ENCODE measurements around the gene ESYT2. TPM values are rescaled to one million over a fixed set of nuclear protein-coding genes. Genes with fewer than 3 reads are reported as not detected.

ESYT2 gene
- polyA plus RNA-seq, 1 donor (not counting 4 experiments of a cell fraction or from before 2014, with no cell fraction given) = 45.9 TPM

- DNase-seq (ENCODE audit: low read depth, low spot score) (no peak), FAIRE-seq (no peak)
- Histone ChIP-seq H3K9me1 (ENCODE audit: control insufficient read depth, extremely low read depth, insufficient read depth, low read length) (no peaks in the 10 kb centered on the region), H3K9ac (ENCODE audit: control insufficient read depth, extremely low read depth, insufficient read depth, low read length) (no peak overlapping the region), H3K4me1 (ENCODE audit: control insufficient read depth, extremely low read depth, insufficient read depth, low read length) (peaks cover 9% of the 10 kb centered on the region), H3K79me2 (ENCODE audit: control insufficient read depth, insufficient read depth, low read length) (no peaks in the 10 kb centered on the region), H3K27me3 (ENCODE audit: control insufficient read depth, extremely low read depth, insufficient read depth, low read length) (no peaks in the 10 kb centered on the region), H4K20me1 (ENCODE audit: control insufficient read depth, extremely low read depth, insufficient read depth, low read length) (no peaks in the 10 kb centered on the region), H3K9me3 (ENCODE audit: control insufficient read depth, low read depth, low read length) (no peaks in the 10 kb centered on the region), H3K27ac (ENCODE audit: control insufficient read depth, insufficient read depth, low read length) (no peak overlapping the region), H2AFZ (ENCODE audit: control insufficient read depth, low read length) (no peak overlapping the region), H3K4me2 (ENCODE audit: control insufficient read depth, extremely low read depth, insufficient read depth, low read depth, low read length) (no peak overlapping the region), H3K4me3 (ENCODE audit: control insufficient read depth in 2 of 3, extremely low read depth in 1 of 3, insufficient read depth in 2 of 3, low read depth in 1 of 3, low read length in 3 of 3) (no peak overlapping the region), H3K36me3 (ENCODE audit: control insufficient read depth in 2 of 2, extremely low read depth in 1 of 2, insufficient read depth in 2 of 2, low read length in 2 of 2) (peaks cover 5 to 8% of the 10 kb centered on the region in 2 experiments)
- dilution Hi-C loops (cut with MboI; ENCODE audit: extremely low pct_ligation_motif_present, low sequenced_read_pairs) = no loop called here
- TF ChIP-seq CTCF (optimal IDR thresholded peaks at IDR 0.05 in 1 of 3, IDR thresholded peaks at IDR 0.05 in 1 of 3, conservative IDR thresholded peaks at IDR 0.05 in 1 of 3; ENCODE audit: extremely low read depth in 1 of 3, insufficient read depth in 2 of 3, low read length in 3 of 3) (no peak), EZH2 (IDR thresholded peaks at IDR 0.05; ENCODE audit: low read length) (no peak)
These were observed 101.6 kb downstream of the ESYT2 start for GRCh38 chr7:158727690-158728089.

GRCh38 chr7:158726277-158726807, 103.0 kb downstream of the ESYT2 start:
- FAIRE-seq = no peak
- H3K4me3 ChIP-seq (ENCODE audit: control insufficient read depth in 2 of 3, extremely low read depth in 1 of 3, insufficient read depth in 2 of 3, low read depth in 1 of 3, low read length in 3 of 3) = no peak overlapping the region
- peaks cover 1 to 7% of the 10 kb centered on the region in 2 experiments for H3K36me3 ChIP-seq (ENCODE audit: control insufficient read depth in 2 of 2, extremely low read depth in 1 of 2, insufficient read depth in 2 of 2, low read length in 2 of 2)
- peaks cover 9% of the 10 kb centered on the region for H3K4me1 ChIP-seq (ENCODE audit: control insufficient read depth, extremely low read depth, insufficient read depth, low read length)
- dilution Hi-C loops (cut with MboI; ENCODE audit: extremely low pct_ligation_motif_present, low sequenced_read_pairs) = no loop called here
- H3K79me2 ChIP-seq (ENCODE audit: control insufficient read depth, insufficient read depth, low read length) = no peaks in the 10 kb centered on the region
- DNase-seq (ENCODE audit: low read depth, low spot score) = no peak
- no peak overlapping the region for H3K9ac ChIP-seq (ENCODE audit: control insufficient read depth, extremely low read depth, insufficient read depth, low read length)
- H3K4me2 ChIP-seq (ENCODE audit: control insufficient read depth, extremely low read depth, insufficient read depth, low read depth, low read length) = no peak overlapping the region
- no peak overlapping the region for H2AFZ ChIP-seq (ENCODE audit: control insufficient read depth, low read length)
- no peaks in the 10 kb centered on the region for H3K27me3 ChIP-seq (ENCODE audit: control insufficient read depth, extremely low read depth, insufficient read depth, low read length)
- H3K27ac ChIP-seq (ENCODE audit: control insufficient read depth, insufficient read depth, low read length) = no peak overlapping the region
- H3K9me1 ChIP-seq (ENCODE audit: control insufficient read depth, extremely low read depth, insufficient read depth, low read length) = no peaks in the 10 kb centered on the region
- TF ChIP-seq EZH2 (IDR thresholded peaks at IDR 0.05; ENCODE audit: low read length) (no peak), CTCF (optimal IDR thresholded peaks at IDR 0.05 in 1 of 3, IDR thresholded peaks at IDR 0.05 in 1 of 3, conservative IDR thresholded peaks at IDR 0.05 in 1 of 3; ENCODE audit: extremely low read depth in 1 of 3, insufficient read depth in 2 of 3, low read length in 3 of 3) (no peak)
- no peaks in the 10 kb centered on the region for H3K9me3 ChIP-seq (ENCODE audit: control insufficient read depth, low read depth, low read length)
- H4K20me1 ChIP-seq (ENCODE audit: control insufficient read depth, extremely low read depth, insufficient read depth, low read length) = no peaks in the 10 kb centered on the region
